ENCODE measurements around the gene DGKD.

DGKD gene

GRCh38 chr2:233471291-233472035 lies 117.2 kb downstream of the DGKD start (continued):
- TF ChIP-seq TSHZ2 (CRISPR knock-in tag; IDR thresholded peaks at IDR 0.05): no peak

- no peak for ATAC-seq
- TF ChIP-seq TSHZ2 (CRISPR knock-in tag; IDR thresholded peaks at IDR 0.05): no peak
- no peak for TF ChIP-seq GLIS3 (CRISPR knock-in tag; IDR thresholded peaks at IDR 0.05)
- no peak for TF ChIP-seq RARB (CRISPR knock-in tag; IDR thresholded peaks at IDR 0.05)
- no peak for TF ChIP-seq TCF4 (CRISPR knock-in tag; IDR thresholded peaks at IDR 0.05; ENCODE audit: borderline replicate concordance)
- no peak for TF ChIP-seq SNAI2 (CRISPR knock-in tag; IDR thresholded peaks at IDR 0.05)
- no peak for TF ChIP-seq CREB5 (CRISPR knock-in tag; IDR thresholded peaks at IDR 0.05; ENCODE audit: low read depth)
- no peak for TF ChIP-seq CSRNP3 (CRISPR knock-in tag; IDR thresholded peaks at IDR 0.05)
- TF ChIP-seq ZFP3 (CRISPR knock-in tag; IDR thresholded peaks at IDR 0.05): no peak
- no peak for TF ChIP-seq ESRRG (CRISPR knock-in tag; IDR thresholded peaks at IDR 0.05)
- TF ChIP-seq ZNF8 (CRISPR knock-in tag; IDR thresholded peaks at IDR 0.05): no peak
- no peak for TF ChIP-seq PATZ1 (CRISPR knock-in tag; IDR thresholded peaks at IDR 0.05; ENCODE audit: borderline replicate concordance)
- no peak for TF ChIP-seq TOX (CRISPR knock-in tag; IDR thresholded peaks at IDR 0.05; ENCODE audit: borderline replicate concordance)
- no peak for TF ChIP-seq BACH2 (CRISPR knock-in tag; IDR thresholded peaks at IDR 0.05; ENCODE audit: borderline replicate concordance)
- no peak for TF ChIP-seq ZFP30 (CRISPR knock-in tag; IDR thresholded peaks at IDR 0.05)
- TF ChIP-seq CSDC2 (CRISPR knock-in tag; IDR thresholded peaks at IDR 0.05): no peak
- TF ChIP-seq PPARA (CRISPR knock-in tag; IDR thresholded peaks at IDR 0.05; ENCODE audit: borderline replicate concordance): no peak
Measured at GRCh38 chr2:233473386-233473791, 119.1 kb downstream of the DGKD start.

DNA sequence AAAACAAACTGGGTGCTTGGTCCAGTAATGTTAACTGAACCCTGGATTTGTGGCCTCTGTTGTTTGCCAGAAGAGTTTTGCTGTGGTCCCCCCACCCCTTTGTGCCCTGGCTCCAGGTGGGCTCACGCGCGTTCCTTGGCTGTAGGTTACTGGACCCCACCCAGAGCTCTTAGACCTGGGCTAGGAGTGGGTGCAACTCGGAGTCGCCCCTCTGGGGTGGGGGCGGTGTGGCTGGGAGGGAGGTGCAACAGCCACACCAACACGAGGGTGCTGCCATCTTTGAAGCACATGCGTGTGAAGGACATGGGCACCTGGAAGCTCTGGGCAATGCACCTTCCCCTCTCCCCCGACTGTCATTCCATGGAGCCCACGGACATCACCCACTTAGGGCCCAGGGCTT lies 119.6 kb downstream of the DGKD start:
- no peak for ATAC-seq
- TF ChIP-seq ZNF8 (CRISPR knock-in tag; IDR thresholded peaks at IDR 0.05): no peak
- TF ChIP-seq PPARA (CRISPR knock-in tag; IDR thresholded peaks at IDR 0.05; ENCODE audit: borderline replicate concordance): no peak
- TF ChIP-seq BACH2 (CRISPR knock-in tag; IDR thresholded peaks at IDR 0.05; ENCODE audit: borderline replicate concordance): no peak
- no peak for TF ChIP-seq TSHZ2 (CRISPR knock-in tag; IDR thresholded peaks at IDR 0.05)
- no peak for TF ChIP-seq TCF4 (CRISPR knock-in tag; IDR thresholded peaks at IDR 0.05; ENCODE audit: borderline replicate concordance)
- no peak for TF ChIP-seq ESRRG (CRISPR knock-in tag; IDR thresholded peaks at IDR 0.05)
- no peak for TF ChIP-seq ARNTL (CRISPR knock-in tag; IDR thresholded peaks at IDR 0.05; ENCODE audit: borderline replicate concordance, low read depth)
- TF ChIP-seq OSR1 (CRISPR knock-in tag; IDR thresholded peaks at IDR 0.05): no peak
- TF ChIP-seq ZC3H10 (CRISPR knock-in tag; IDR thresholded peaks at IDR 0.05): no peak
- no peak for TF ChIP-seq CSRNP3 (CRISPR knock-in tag; IDR thresholded peaks at IDR 0.05)
- TF ChIP-seq CSDC2 (CRISPR knock-in tag; IDR thresholded peaks at IDR 0.05): no peak
- TF ChIP-seq SNAI2 (CRISPR knock-in tag; IDR thresholded peaks at IDR 0.05): no peak
- TF ChIP-seq ZFP3 (CRISPR knock-in tag; IDR thresholded peaks at IDR 0.05): no peak
- no peak for TF ChIP-seq ZNF70 (CRISPR knock-in tag; IDR thresholded peaks at IDR 0.05)

Measured in SK-N-SH treated with all-trans-retinoic acid at 6 μM for 48 hours (cell line).